Right atrium auricular region (tissue), 2 donors: ENCODE measurements around the gene MAP2. TPM values are rescaled to one million over a fixed set of nuclear protein-coding genes. Genes with fewer than 3 reads are reported as not detected.
A peak's percentile ranks its signal among the peaks of the same experiment; 100 is the strongest.

Experiments used
- DNase-seq: peaks from one replicate; pipeline ENCODE4 v3.0.0-alpha.2; 2019; ENCODE audit warnings: low spot score
- H3K27ac ChIP-seq, 2 donors: fragments of 200-600 bp; sonication (generic); 1 replicate in 1 of 2; 2 replicates in 1 of 2; pipeline ENCODE4 v1.5.1; 2016 to 2019
- H3K27me3 ChIP-seq, 2 donors: fragments of 200-600 bp; sonication (generic); one replicate each; pipeline versions ENCODE4 v1.5.1 to v1.6.0; 2017 to 2019
- H3K36me3 ChIP-seq: fragments of 200-600 bp; sonication (generic); one replicate; pipeline ENCODE4 v1.5.1; 2016
- H3K4me1 ChIP-seq, 2 donors: fragments of 200-600 bp; sonication (generic); one replicate each; pipeline versions ENCODE4 v1.5.1 to v1.6.0; 2017 to 2019
- H3K4me3 ChIP-seq, 2 donors: fragments of 200-600 bp; sonication (generic); 1 replicate in 1 of 2; 2 replicates in 1 of 2; pipeline ENCODE4 v1.5.1; 2017 to 2019; ENCODE audit warnings: mild to moderate bottlenecking in 1 of 2, moderate library complexity in 1 of 2
- H3K9me3 ChIP-seq, 2 donors: fragments of 200-600 bp; sonication (generic); one replicate each; pipeline ENCODE4 v1.5.1; 2019
- CTCF ChIP-seq, 2 donors: fragments of 200-600 bp; sonication (generic); IDR thresholded peaks; one replicate each; pipeline ENCODE4 v1.5.1; 2019; ENCODE audit warnings: antibody characterized with exemption in 2 of 2
- total RNA-seq, 2 donors: library from RNA; depleted of rRNA; stranded (reverse); fragments of >200 nt; gene quantifications; one replicate each; pipeline ENCODE4 v1.1.0, GENCODE V29; 2016

Gene MAP2
- total RNA-seq, 2 donors from 2014 or later, result 6.5 to 6.7 TPM

GRCh38 chr2:209553913-209554312 is 130.1 kb downstream of the MAP2 start:
- no peaks in the 10 kb centered on the region for H3K4me1 ChIP-seq
- no peaks in the 10 kb centered on the region for H3K9me3 ChIP-seq
- H3K27me3 ChIP-seq, result no peaks in the 10 kb centered on the region
- TF ChIP-seq CTCF (IDR thresholded peaks at IDR 0.05), result no peak
- no peak overlapping the region for H3K4me3 ChIP-seq
- DNase-seq, result no peak
- H3K27ac ChIP-seq, result no peak overlapping the region
- H3K36me3 ChIP-seq, result no peaks in the 10 kb centered on the region

GRCh38 chr2:209556354-209556961 is 132.6 kb downstream of the MAP2 start:
- no peaks in the 10 kb centered on the region for H3K36me3 ChIP-seq
- no peak overlapping the region for H3K4me3 ChIP-seq
- H3K9me3 ChIP-seq, result no peaks in the 10 kb centered on the region
- no peaks in the 10 kb centered on the region for H3K4me1 ChIP-seq
- H3K27ac ChIP-seq, result no peak overlapping the region
- H3K27me3 ChIP-seq, result no peaks in the 10 kb centered on the region
- peak in 1 of 2 donors; percentile 53 for TF ChIP-seq CTCF (IDR thresholded peaks at IDR 0.05)
- DNase-seq, result no peak

- Histone ChIP-seq H3K9me3 (no peaks in the 10 kb centered on the region), H3K4me1 (no peaks in the 10 kb centered on the region)
These were observed 137.1 kb downstream of the MAP2 start for GRCh38 chr2:209560911-209561310.

GRCh38 chr2:209563453-209563852 is 139.6 kb downstream of the MAP2 start:
- H3K4me3 ChIP-seq, result no peak overlapping the region
- no peak overlapping the region for H3K27ac ChIP-seq
- no peaks in the 10 kb centered on the region for H3K36me3 ChIP-seq
- H3K9me3 ChIP-seq, result no peaks in the 10 kb centered on the region
- H3K27me3 ChIP-seq, result no peaks in the 10 kb centered on the region
- no peaks in the 10 kb centered on the region for H3K4me1 ChIP-seq
- no peak for DNase-seq
- TF ChIP-seq CTCF (IDR thresholded peaks at IDR 0.05), result no peak

More at GRCh38 chr2:209560911-209561310, 137.1 kb downstream of the MAP2 start:
- Histone ChIP-seq H3K27ac (no peak overlapping the region), H3K36me3 (no peaks in the 10 kb centered on the region), H3K27me3 (no peaks in the 10 kb centered on the region), H3K4me3 (no peak overlapping the region)
- no peak for DNase-seq
- TF ChIP-seq CTCF (IDR thresholded peaks at IDR 0.05), result no peak

GRCh38 chr2:209564816-209565215 is 141.0 kb downstream of the MAP2 start:
- Histone ChIP-seq H3K9me3 (no peaks in the 10 kb centered on the region), H3K4me3 (no peak overlapping the region), H3K27ac (no peak overlapping the region), H3K4me1 (no peaks in the 10 kb centered on the region), H3K36me3 (no peaks in the 10 kb centered on the region), H3K27me3 (no peaks in the 10 kb centered on the region)
- TF ChIP-seq CTCF (IDR thresholded peaks at IDR 0.05), result no peak
- DNase-seq, result no peak
